Right atrium auricular region (tissue), 2 donors: ENCODE measurements around the gene GTF3C6. TPM values are rescaled to one million over a fixed set of nuclear protein-coding genes. Genes with fewer than 3 reads are reported as not detected.

ENCODE experiments used
- total RNA-seq, 2 donors: library from RNA; depleted of rRNA; stranded (reverse); fragments of >200 nt; gene quantifications; one replicate each; pipeline ENCODE4 v1.1.0, GENCODE V29; 2016

Gene GTF3C6
- total RNA-seq, 2 donors from 2014 or later: 51.0 to 78.1 TPM

Other genes with a start within 250 kb of the GTF3C6 start
- gene CDK19, start 143.2 kb upstream of the GTF3C6 start, total RNA-seq: 1 to 10 TPM; 5.7 to 6.3 TPM
- 10 to 100 TPM; 51.5 to 81.5 TPM for gene AMD1, start 83.9 kb upstream of the GTF3C6 start, total RNA-seq
- 10 to 100 TPM; 22.5 to 27.7 TPM for gene RPF2, start 23.3 kb downstream of the GTF3C6 start, total RNA-seq
- 10 to 100 TPM; 10.3 to 18.5 TPM for gene SLC16A10, start 128.8 kb downstream of the GTF3C6 start, total RNA-seq